IMR-90 (cell line): ENCODE results near the gene DCLK1. TPM values are rescaled to one million over a fixed set of nuclear protein-coding genes. Genes with fewer than 3 reads are reported as not detected.

Experiments used
- ATAC-seq: fragments of 200-7000 bp; cut with Tn5 transposase; 2 replicates; pipeline ENCODE4 v1.9.1; 2020; ENCODE audit warnings: low read depth, mild to moderate bottlenecking, moderate library complexity
- BruUV-seq: library from RNA; stranded (reverse); fragments of 400-500 nt; replicated peaks from 2 replicates; lab custom pipeline; 2021; lab: Mats Ljungman, UMichigan
- CTCF ChIA-PET: fragments of 300-600 bp; formaldehyde crosslinking; extraction: SDS; loops from one replicate; lab custom pipeline; 2021; ENCODE audit warnings: antibody characterized with exemption; lab: Yijun Ruan, JAX
- POLR2A ChIA-PET: fragments of 300-600 bp; sonication (Branson Sonifier 250); formaldehyde crosslinking; loops from one replicate; lab custom pipeline; 2022; ENCODE audit warnings: antibody characterized with exemption; ENCODE audit not compliant: unreplicated experiment; lab: Charles Lee
- DNase-seq: peaks from one replicate; pipeline ENCODE4 v3.0.0; 2013
- H2AFZ ChIP-seq: replicated peaks from 2 replicates; pipeline ENCODE3; 2013; ENCODE audit warnings: low read length, mild to moderate bottlenecking; ENCODE audit not compliant: poor library complexity
- H2AK5ac ChIP-seq: 2 replicates; pipeline ENCODE4 v1.6.1; 2013; ENCODE audit warnings: low read depth, low read length, inconsistent platforms
- H2AK9ac ChIP-seq: replicated peaks from 2 replicates; pipeline ENCODE3; 2013; ENCODE audit warnings: mild to moderate bottlenecking, low read depth, low read length, moderate library complexity; ENCODE audit not compliant: poor library complexity
- H2BK120ac ChIP-seq: 2 replicates; pipeline ENCODE4 v1.6.1; 2013; ENCODE audit warnings: low read depth, low read length, inconsistent platforms
- H2BK15ac ChIP-seq: 3 replicates; pipeline ENCODE4 v1.6.1; 2013; ENCODE audit warnings: low read depth, low read length, inconsistent platforms
- H2BK20ac ChIP-seq: 2 replicates; pipeline ENCODE4 v1.6.1; 2013; ENCODE audit warnings: low read depth, mild to moderate bottlenecking, inconsistent platforms, low read length, moderate library complexity
- H2BK5ac ChIP-seq: 2 replicates; pipeline ENCODE4 v1.6.1; 2013; ENCODE audit warnings: mild to moderate bottlenecking, low read depth, low read length, inconsistent platforms; ENCODE audit not compliant: poor library complexity, severe bottlenecking
- H3K14ac ChIP-seq: replicated peaks from 2 replicates; pipeline ENCODE4 v1.6.1; 2013; ENCODE audit warnings: low read depth, low read length, inconsistent platforms
- H3K18ac ChIP-seq: 2 replicates; pipeline ENCODE4 v1.6.1; 2013; ENCODE audit warnings: low read depth, low read length, control low read depth
- H3K23ac ChIP-seq: 2 replicates; pipeline ENCODE4 v1.6.1; 2013; ENCODE audit warnings: low read depth, low read length, inconsistent platforms
- H3K27ac ChIP-seq: 2 replicates; pipeline ENCODE4 v1.5.1; 2013; ENCODE audit warnings: mild to moderate bottlenecking, control low read depth, low read length; ENCODE audit not compliant: insufficient read depth
- H3K27me3 ChIP-seq: 2 replicates; pipeline ENCODE4 v1.6.1; 2013; ENCODE audit warnings: low read length; ENCODE audit not compliant: control insufficient read depth, insufficient read depth
- H3K36me3 ChIP-seq: 2 replicates; pipeline ENCODE4 v1.6.1; 2013; ENCODE audit warnings: low read length, mixed read lengths; ENCODE audit not compliant: control insufficient read depth, insufficient read depth
- H3K4ac ChIP-seq: 2 replicates; pipeline ENCODE4 v1.6.1; 2013; ENCODE audit warnings: low read depth, low read length, inconsistent platforms
- H3K4me1 ChIP-seq: 2 replicates; pipeline ENCODE4 v1.6.1; 2013; ENCODE audit warnings: low read length, mixed read lengths; ENCODE audit not compliant: control insufficient read depth, insufficient read depth
- H3K4me2 ChIP-seq: 2 replicates; pipeline ENCODE4 v1.6.1; 2013; ENCODE audit warnings: low read depth, mild to moderate bottlenecking, control low read depth, low read length, moderate library complexity
- H3K4me3 ChIP-seq: 2 replicates; pipeline ENCODE4 v1.5.1; 2013; ENCODE audit warnings: low read depth, mild to moderate bottlenecking, control low read depth, low read length, moderate library complexity; ENCODE audit not compliant: insufficient read depth
- H3K56ac ChIP-seq: 2 replicates; pipeline ENCODE4 v1.6.1; 2013; ENCODE audit warnings: low read length, inconsistent platforms; ENCODE audit not compliant: insufficient read depth; ENCODE audit errors: extremely low read depth
- H3K79me1 ChIP-seq, 2 experiments: 2 replicates each; pipeline ENCODE4 v1.6.1; 2013; ENCODE audit warnings: low read length in 2 of 2, inconsistent platforms in 1 of 2, low read depth in 1 of 2
- H3K9ac ChIP-seq: 2 replicates; pipeline ENCODE4 v1.6.1; 2013; ENCODE audit warnings: low read depth, low read length, control low read depth
- H3K9me1 ChIP-seq: 2 replicates; pipeline ENCODE4 v1.6.1; 2013; ENCODE audit warnings: low read length, inconsistent platforms; ENCODE audit not compliant: insufficient read depth
- H3K9me3 ChIP-seq: 2 replicates; pipeline ENCODE4 v1.6.1; 2013; ENCODE audit warnings: low read length; ENCODE audit not compliant: control insufficient read depth, insufficient read depth
- H4K20me1 ChIP-seq: 2 replicates; pipeline ENCODE4 v1.6.1; 2013; ENCODE audit warnings: low read length, inconsistent platforms; ENCODE audit not compliant: insufficient read depth
- H4K5ac ChIP-seq: 2 replicates; pipeline ENCODE4 v1.6.1; 2013; ENCODE audit warnings: mild to moderate bottlenecking, low read depth, low read length, control low read depth
- H4K8ac ChIP-seq, 2 experiments: 2 replicates each; pipeline ENCODE4 v1.6.1; 2013; ENCODE audit warnings: low read depth in 2 of 2, low read length in 2 of 2, control low read depth in 1 of 2, inconsistent platforms in 1 of 2
- H4K91ac ChIP-seq: 2 replicates; pipeline ENCODE4 v1.6.1; 2013; ENCODE audit warnings: low read depth, low read length, inconsistent platforms; ENCODE audit not compliant: insufficient read depth
- CHD1 ChIP-seq: IDR thresholded peaks from 2 replicates; pipeline ENCODE4 v1.6.1; 2012; ENCODE audit warnings: low read depth, low read length, improper control_type of control experiment
- FOS ChIP-seq: fragments of 150-350 bp; IDR thresholded peaks from 2 replicates; pipeline ENCODE4 v1.6.1; 2016; ENCODE audit warnings: low read depth, low read length
- MAFK ChIP-seq: IDR thresholded peaks from 2 replicates; pipeline ENCODE4 v1.6.1; 2012; ENCODE audit warnings: low read depth, low read length, improper control_type of control experiment
- MXI1 ChIP-seq: IDR thresholded peaks from 2 replicates; pipeline ENCODE4 v1.6.1; 2012; ENCODE audit warnings: low read depth, mild to moderate bottlenecking, low read length, moderate library complexity, borderline replicate concordance
- POLR2A ChIP-seq: IDR thresholded peaks from 2 replicates; pipeline ENCODE4 v1.6.1; 2012; ENCODE audit warnings: mild to moderate bottlenecking, low read depth, low read length
- RAD21 ChIP-seq: IDR thresholded peaks from 2 replicates; pipeline ENCODE4 v1.6.1; 2012; ENCODE audit warnings: low read length, improper control_type of control experiment
- RFX5 ChIP-seq: IDR thresholded peaks from 2 replicates; pipeline ENCODE4 v1.8.0; 2012; ENCODE audit warnings: low read depth, mild to moderate bottlenecking, low read length, moderate library complexity
- SMC3 ChIP-seq: fragments of 150-350 bp; IDR thresholded peaks from 2 replicates; pipeline ENCODE4 v1.6.1; 2016; ENCODE audit warnings: low read depth, mild to moderate bottlenecking, antibody characterized with exemption, low read length, moderate library complexity
- WGBS, 2 experiments: methylation state at CpG; one replicate each; pipeline versions ENCODE4 v1.1.5 to v1.1.7; 2013; ENCODE audit warnings: missing lambda C conversion rate in 2 of 2; ENCODE audit not compliant: insufficient read length in 1 of 2; ENCODE audit errors: extremely low coverage in 2 of 2; 5-methylcytosine and 5-hydroxymethylcytosine counted together
- dilution Hi-C: fragments of 300-500 bp; cut with HindIII; formaldehyde crosslinking; loops from one replicate; pipeline ENCODE4 v1.14.3; 2018; ENCODE audit warnings: low sequenced_read_pairs; ENCODE audit not compliant: unreplicated experiment
- in situ Hi-C: fragments of 300-500 bp; cut with MboI; formaldehyde crosslinking; loops from 3 replicates; pipeline ENCODE4 v1.14.3; 2019; ENCODE audit warnings: low sequenced_read_pairs, inconsistent platforms, mixed read lengths
- intact Hi-C: fragments of 100-400 bp; cut with micrococcal nuclease; formaldehyde crosslinking; loops from 2 replicates; pipeline ENCODE4 v1.10.0; 2022
- polyA plus RNA-seq, 3 experiments: library from polyadenylated mRNA; depleted of rRNA; stranded (reverse); fragments of >200 nt; gene quantifications; 2 replicates each; pipeline ENCODE4 v1.2.3, GENCODE V29; 2012; ENCODE audit warnings: low replicate concordance in 1 of 3
- total RNA-seq: library from RNA; depleted of rRNA; stranded (reverse); fragments of >200 nt; gene quantifications from 2 replicates; pipeline ENCODE4 v1.2.3, GENCODE V29; 2012
- TF ChIP-seq, protein P1 (sequence below): conservative IDR thresholded peaks from 2 replicates; pipeline ENCODE4 v1.5.1; 2012; ENCODE audit warnings: mild to moderate bottlenecking, low read depth, low read length, improper control_type of control experiment
- TF ChIP-seq, protein P2 (sequence below): fragments of 150-350 bp; IDR thresholded peaks from 2 replicates; pipeline ENCODE4 v1.6.1; 2016; ENCODE audit warnings: low read depth, mild to moderate bottlenecking, low read length, moderate library complexity, borderline replicate concordance
- TF ChIP-seq, protein P3 (sequence below): fragments of 150-350 bp; IDR thresholded peaks from 2 replicates; pipeline ENCODE4 v1.6.1; 2017; ENCODE audit warnings: mild to moderate bottlenecking, antibody characterized with exemption, low read length, low read depth

The DCLK1 gene
- total and polyA plus RNA-seq, 2 of the 4 experiments (the other 2 are of a cell fraction), result under 0.01 to 0.02 TPM

DNA sequence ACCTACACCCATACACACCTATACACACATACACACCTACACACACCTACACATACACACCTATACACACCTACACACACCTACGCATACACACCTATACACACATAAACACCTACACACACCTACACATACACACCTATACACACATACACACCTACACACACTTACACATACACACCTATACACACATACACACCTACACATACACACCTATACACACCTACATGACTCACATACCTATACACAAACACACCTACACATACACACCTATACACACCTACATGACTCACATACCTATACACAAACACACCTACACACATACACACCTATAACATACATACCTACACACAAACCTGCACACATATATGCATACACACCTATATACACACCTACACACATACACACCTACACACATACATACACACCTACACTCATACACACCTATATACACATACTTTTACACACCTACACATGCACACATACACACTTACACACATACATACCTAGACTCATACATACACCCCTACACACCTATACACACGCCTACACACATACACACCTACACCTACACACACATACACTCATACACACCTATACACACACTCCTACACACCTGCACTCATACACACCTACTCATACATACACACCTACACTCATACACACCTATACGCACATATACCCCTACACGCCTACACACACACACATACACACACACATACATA is 368.0 kb downstream of the DCLK1 start:
- no peak overlapping the region for H2AK5ac ChIP-seq
- H3K56ac ChIP-seq, result no peak overlapping the region
- H3K79me1 ChIP-seq, result no peaks in the 10 kb centered on the region
- H3K9me1 ChIP-seq, result 0 out of 2 replicates have a peak, but pooled peaks cover 4% of the 10 kb centered on the region
- no peak overlapping the region for H3K4ac ChIP-seq
- no peak overlapping the region for H2BK15ac ChIP-seq
- H3K4me2 ChIP-seq, result no peak overlapping the region
- ChIA-PET POLR2A (no interaction called here), CTCF (no interaction called here)
- H3K14ac ChIP-seq, result no peak overlapping the region
- in situ Hi-C loops, result no loop called here
- intact Hi-C loops, result no loop called here
- no peaks in the 10 kb centered on the region for H3K9me3 ChIP-seq
- no peak overlapping the region for H4K91ac ChIP-seq
- BruUV-seq, result no TSS peak
- no peak overlapping the region for H3K18ac ChIP-seq
- H3K4me3 ChIP-seq, result no peak overlapping the region
- TF ChIP-seq MAFK (no peak), MXI1 (no peak), RFX5 (no peak), SMC3 (no peak), RAD21 (no peak), CHD1 (no peak), FOS (no peak), POLR2A (no peak)
- TF ChIP-seq, protein P1, sequence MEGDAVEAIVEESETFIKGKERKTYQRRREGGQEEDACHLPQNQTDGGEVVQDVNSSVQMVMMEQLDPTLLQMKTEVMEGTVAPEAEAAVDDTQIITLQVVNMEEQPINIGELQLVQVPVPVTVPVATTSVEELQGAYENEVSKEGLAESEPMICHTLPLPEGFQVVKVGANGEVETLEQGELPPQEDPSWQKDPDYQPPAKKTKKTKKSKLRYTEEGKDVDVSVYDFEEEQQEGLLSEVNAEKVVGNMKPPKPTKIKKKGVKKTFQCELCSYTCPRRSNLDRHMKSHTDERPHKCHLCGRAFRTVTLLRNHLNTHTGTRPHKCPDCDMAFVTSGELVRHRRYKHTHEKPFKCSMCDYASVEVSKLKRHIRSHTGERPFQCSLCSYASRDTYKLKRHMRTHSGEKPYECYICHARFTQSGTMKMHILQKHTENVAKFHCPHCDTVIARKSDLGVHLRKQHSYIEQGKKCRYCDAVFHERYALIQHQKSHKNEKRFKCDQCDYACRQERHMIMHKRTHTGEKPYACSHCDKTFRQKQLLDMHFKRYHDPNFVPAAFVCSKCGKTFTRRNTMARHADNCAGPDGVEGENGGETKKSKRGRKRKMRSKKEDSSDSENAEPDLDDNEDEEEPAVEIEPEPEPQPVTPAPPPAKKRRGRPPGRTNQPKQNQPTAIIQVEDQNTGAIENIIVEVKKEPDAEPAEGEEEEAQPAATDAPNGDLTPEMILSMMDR, result no peak
- TF ChIP-seq, protein P2, sequence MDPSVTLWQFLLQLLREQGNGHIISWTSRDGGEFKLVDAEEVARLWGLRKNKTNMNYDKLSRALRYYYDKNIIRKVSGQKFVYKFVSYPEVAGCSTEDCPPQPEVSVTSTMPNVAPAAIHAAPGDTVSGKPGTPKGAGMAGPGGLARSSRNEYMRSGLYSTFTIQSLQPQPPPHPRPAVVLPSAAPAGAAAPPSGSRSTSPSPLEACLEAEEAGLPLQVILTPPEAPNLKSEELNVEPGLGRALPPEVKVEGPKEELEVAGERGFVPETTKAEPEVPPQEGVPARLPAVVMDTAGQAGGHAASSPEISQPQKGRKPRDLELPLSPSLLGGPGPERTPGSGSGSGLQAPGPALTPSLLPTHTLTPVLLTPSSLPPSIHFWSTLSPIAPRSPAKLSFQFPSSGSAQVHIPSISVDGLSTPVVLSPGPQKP, result no peak
- TF ChIP-seq, protein P3, sequence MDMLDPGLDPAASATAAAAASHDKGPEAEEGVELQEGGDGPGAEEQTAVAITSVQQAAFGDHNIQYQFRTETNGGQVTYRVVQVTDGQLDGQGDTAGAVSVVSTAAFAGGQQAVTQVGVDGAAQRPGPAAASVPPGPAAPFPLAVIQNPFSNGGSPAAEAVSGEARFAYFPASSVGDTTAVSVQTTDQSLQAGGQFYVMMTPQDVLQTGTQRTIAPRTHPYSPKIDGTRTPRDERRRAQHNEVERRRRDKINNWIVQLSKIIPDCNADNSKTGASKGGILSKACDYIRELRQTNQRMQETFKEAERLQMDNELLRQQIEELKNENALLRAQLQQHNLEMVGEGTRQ, result no peak
- no peak overlapping the region for H2AFZ ChIP-seq
- no peak overlapping the region for H4K8ac ChIP-seq
- no peak overlapping the region for H2AK9ac ChIP-seq
- peak overlapping the region; percentile 94 for H2BK5ac ChIP-seq
- no peak overlapping the region for H4K5ac ChIP-seq
- peaks cover 4% of the 10 kb centered on the region; the same call in 1 of the 2 replicates for H3K27me3 ChIP-seq
- no peak overlapping the region for H3K9ac ChIP-seq
- H3K27ac ChIP-seq, result no peak overlapping the region
- H4K20me1 ChIP-seq, result no peaks in the 10 kb centered on the region
- H3K36me3 ChIP-seq, result no peaks in the 10 kb centered on the region
- no peak overlapping the region for H2BK20ac ChIP-seq
- WGBS, 2 experiments, result 75 to 100% methylated on average over 3 to 4 of the region's 4 CpGs
- ATAC-seq (no peak), DNase-seq (no peak)
- H3K4me1 ChIP-seq, result peaks cover 5% of the 10 kb centered on the region
- dilution Hi-C loops, result no loop called here
- H3K23ac ChIP-seq, result no peak overlapping the region
- H2BK120ac ChIP-seq, result no peak overlapping the region
